Mesothelial cell of epicardium (in vitro differentiated cells): Measurements from ENCODE around the gene SLCO3A1. TPM values are rescaled to one million over a fixed set of nuclear protein-coding genes. Genes with fewer than 3 reads are reported as not detected.
A peak's percentile ranks its signal among the peaks of the same experiment; 100 is the strongest.
"Not testable (repeated sequence)": the region's sequence is repeated elsewhere in the genome, so short reads cannot be mapped to it uniquely, and the experiment has no call there.

Experiments used
- DNase-seq, 2 experiments: peaks; one replicate each; pipeline ENCODE4 v3.0.0; 2021; ENCODE audit warnings: low spot score in 2 of 2; ENCODE audit not compliant: unreplicated experiment in 2 of 2
- H3K27ac Mint-ChIP-seq: 2 replicates; pipeline ENCODE4 v1.8.0; 2021; ENCODE audit warnings: mixed read lengths
- H3K27me3 Mint-ChIP-seq: 2 replicates; pipeline ENCODE4 v1.8.0; 2021; ENCODE audit warnings: low read depth, mixed read lengths
- H3K36me3 Mint-ChIP-seq: 2 replicates; pipeline ENCODE4 v1.8.0; 2021; ENCODE audit warnings: mixed read lengths
- H3K4me1 Mint-ChIP-seq: 2 replicates; pipeline ENCODE4 v1.8.0; 2021; ENCODE audit warnings: mixed read lengths
- H3K4me3 Mint-ChIP-seq: 2 replicates; pipeline ENCODE4 v1.8.0; 2021; ENCODE audit warnings: mild to moderate bottlenecking, moderate library complexity, mixed read lengths
- H3K9me3 Mint-ChIP-seq: 2 replicates; pipeline ENCODE4 v1.8.0; 2021; ENCODE audit warnings: mixed read lengths
- CTCF ChIP-seq: fragments of 200-600 bp; sonication (generic); IDR thresholded peaks from one replicate; pipeline ENCODE4 v1.5.0; 2021; ENCODE audit warnings: antibody characterized with exemption; ENCODE audit not compliant: unreplicated experiment
- total RNA-seq: library from RNA; stranded (reverse); gene quantifications from 3 replicates; pipeline ENCODE4 v1.2.1, GENCODE V29; 2021

SLCO3A1 gene
- total RNA-seq, 1 donor from 2014 or later, result 1.9 TPM

DNA sequence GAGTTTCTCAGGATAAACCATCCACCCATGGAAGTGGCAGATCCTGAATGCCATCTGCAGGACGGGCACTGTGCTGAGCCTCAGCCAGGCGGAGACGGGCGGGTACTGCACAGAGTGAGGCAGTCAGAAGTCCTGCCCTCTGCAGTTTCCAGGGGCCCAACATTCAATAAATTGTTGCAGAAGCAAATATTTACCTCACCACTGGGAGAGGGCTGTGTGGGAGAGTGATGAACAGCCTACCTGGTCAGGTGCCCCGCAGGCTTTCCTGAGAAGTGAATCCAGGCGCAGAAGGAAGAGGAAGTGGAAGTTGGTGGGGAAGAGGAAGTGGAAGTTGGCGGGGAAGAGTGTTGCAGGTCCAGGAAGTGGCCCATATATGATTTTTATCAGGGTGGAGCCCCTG lies 100.8 kb downstream of the SLCO3A1 start:
- Mint-ChIP-seq H3K36me3 (no peaks in the 10 kb centered on the region), H3K4me3 (no peak overlapping the region), H3K27ac (no peak overlapping the region), H3K27me3 (peaks cover 17% of the 10 kb centered on the region), H3K9me3 (no peaks in the 10 kb centered on the region), H3K4me1 (peaks cover 5% of the 10 kb centered on the region)
- no peak for TF ChIP-seq CTCF
- DNase-seq, result no peak

GRCh38 chr15:91956026-91956723 lies 102.7 kb downstream of the SLCO3A1 start:
- H3K9me3 Mint-ChIP-seq, result no peaks in the 10 kb centered on the region
- H3K4me3 Mint-ChIP-seq, result no peak overlapping the region
- peaks cover 8% of the 10 kb centered on the region for H3K27me3 Mint-ChIP-seq
- peaks cover 5% of the 10 kb centered on the region for H3K4me1 Mint-ChIP-seq
- H3K36me3 Mint-ChIP-seq, result no peaks in the 10 kb centered on the region
- no peak for TF ChIP-seq CTCF
- peak overlapping the region; percentile 35 for H3K27ac Mint-ChIP-seq
- no peak for DNase-seq

DNA sequence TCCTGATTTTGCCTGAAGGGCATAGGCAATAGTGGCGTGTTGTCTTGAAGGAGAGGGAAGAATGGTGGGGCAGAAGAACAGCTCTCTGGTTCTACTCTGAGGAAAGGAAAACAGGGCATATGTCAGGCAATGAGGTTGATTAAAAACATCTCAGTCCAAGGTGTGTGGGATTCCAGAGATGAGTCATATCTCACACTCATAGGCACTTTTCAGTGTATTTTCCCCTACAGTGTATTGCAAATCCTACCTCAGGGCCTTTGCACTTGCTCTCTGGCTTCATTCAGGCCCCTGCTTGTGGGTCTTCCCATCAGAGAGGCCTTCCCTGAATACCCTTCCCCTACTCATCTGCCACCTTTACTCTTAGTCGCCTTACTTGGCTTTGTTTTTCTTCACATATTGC lies 107.8 kb downstream of the SLCO3A1 start:
- no peak overlapping the region for H3K27ac Mint-ChIP-seq
- H3K4me1 Mint-ChIP-seq, result peaks cover 1% of the 10 kb centered on the region

GRCh38 chr15:91963747-91964146 lies 110.2 kb downstream of the SLCO3A1 start:
- not testable (repeated sequence) for H3K36me3 Mint-ChIP-seq, H3K4me1 Mint-ChIP-seq, H3K4me3 Mint-ChIP-seq, H3K9me3 Mint-ChIP-seq, H3K27ac Mint-ChIP-seq, DNase-seq
- peaks cover 30% of the 10 kb centered on the region for H3K27me3 Mint-ChIP-seq

More for the DNA sequence above, 107.8 kb downstream of the SLCO3A1 start:
- DNase-seq, result no peak
- no peaks in the 10 kb centered on the region for H3K36me3 Mint-ChIP-seq
- peaks cover 15% of the 10 kb centered on the region for H3K27me3 Mint-ChIP-seq
- no peaks in the 10 kb centered on the region for H3K9me3 Mint-ChIP-seq
- no peak overlapping the region for H3K4me3 Mint-ChIP-seq
- TF ChIP-seq CTCF, result no peak

DNA sequence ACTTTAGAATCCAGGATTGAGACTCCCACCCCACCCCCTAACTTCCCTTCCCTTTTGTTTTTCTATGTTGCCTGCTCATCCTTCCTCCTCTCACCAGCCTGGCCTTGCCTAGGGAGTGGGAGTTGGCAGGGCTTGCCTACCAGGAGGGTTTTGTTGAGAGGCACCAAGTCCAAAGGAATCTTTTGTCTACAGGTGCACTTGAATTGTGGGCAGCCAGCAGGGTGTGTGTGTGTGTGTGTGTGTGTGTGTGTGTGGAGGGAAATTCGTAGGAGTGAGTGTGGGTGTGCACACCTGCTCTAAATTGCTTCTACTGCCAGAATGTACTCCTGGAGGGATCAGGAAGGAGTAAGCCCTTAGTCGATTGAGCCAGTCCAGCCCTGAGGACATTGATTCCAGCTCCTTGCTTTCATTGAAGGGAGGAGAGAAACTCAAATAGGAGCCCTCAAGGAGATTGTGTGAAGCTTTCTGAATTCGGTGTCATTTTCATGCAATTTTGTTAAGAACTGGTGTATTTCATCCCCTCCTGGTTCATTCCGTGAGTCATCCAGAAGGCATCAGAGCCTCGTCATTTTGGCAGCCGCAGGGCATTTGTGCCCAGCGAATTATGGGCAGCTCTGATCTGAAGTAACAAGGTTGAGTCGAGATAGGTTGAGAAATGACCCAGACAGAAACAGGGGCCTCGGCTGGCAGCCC lies 112.1 kb downstream of the SLCO3A1 start:
- DNase-seq, result no peak
- H3K36me3 Mint-ChIP-seq, result no peaks in the 10 kb centered on the region
- no peak for TF ChIP-seq CTCF
- no peaks in the 10 kb centered on the region for H3K4me1 Mint-ChIP-seq
- no peak overlapping the region for H3K27ac Mint-ChIP-seq
- H3K27me3 Mint-ChIP-seq, result peaks cover 44% of the 10 kb centered on the region
- H3K4me3 Mint-ChIP-seq, result no peak overlapping the region
- no peaks in the 10 kb centered on the region for H3K9me3 Mint-ChIP-seq

DNA sequence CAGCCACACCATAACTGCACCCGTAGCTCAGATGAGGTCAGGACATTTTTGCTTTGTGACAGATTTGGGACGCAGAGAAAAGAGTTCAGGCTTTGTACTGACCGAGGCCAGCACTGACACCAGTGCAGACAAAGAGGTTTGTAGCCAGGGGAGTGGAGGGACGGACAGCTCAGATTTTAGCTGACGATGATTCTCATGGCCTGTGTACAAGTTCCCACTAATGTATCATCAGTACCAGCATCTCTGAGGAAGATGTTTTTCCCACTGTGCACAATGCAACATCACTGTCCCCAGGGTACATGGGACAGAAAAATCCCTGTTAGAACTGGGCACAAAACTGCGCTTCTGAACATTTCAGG lies 112.7 kb downstream of the SLCO3A1 start:
- no peaks in the 10 kb centered on the region for H3K36me3 Mint-ChIP-seq
- no peak for DNase-seq
- no peak for TF ChIP-seq CTCF
- no peaks in the 10 kb centered on the region for H3K9me3 Mint-ChIP-seq
- peaks cover 47% of the 10 kb centered on the region for H3K27me3 Mint-ChIP-seq
- H3K27ac Mint-ChIP-seq, result no peak overlapping the region
- H3K4me3 Mint-ChIP-seq, result no peak overlapping the region
- no peaks in the 10 kb centered on the region for H3K4me1 Mint-ChIP-seq
